Neural progenitor cell (in vitro differentiated cells): Measurements from ENCODE around the gene CALN1. TPM values are rescaled to one million over a fixed set of nuclear protein-coding genes. Genes with fewer than 3 reads are reported as not detected.

Experiments
- DNase-seq: peaks from one replicate; pipeline ENCODE4 v3.0.0-alpha.2; 2016; ENCODE audit warnings: low spot score
- H2AFZ ChIP-seq: fragments of 200-600 bp; sonication (generic); replicated peaks from 2 replicates; pipeline ENCODE4 v1.6.1; 2016; ENCODE audit warnings: antibody characterized with exemption
- H3F3A ChIP-seq: fragments of 200-600 bp; sonication (generic); 2 replicates; pipeline ENCODE4 v1.6.1; 2016; ENCODE audit warnings: antibody characterized with exemption, low read depth
- H3K27ac ChIP-seq: fragments of 200-600 bp; sonication (generic); 2 replicates; pipeline ENCODE4 v1.5.1; 2016; ENCODE audit warnings: mild to moderate bottlenecking
- H3K27me3 ChIP-seq: fragments of 200-600 bp; sonication (generic); 2 replicates; pipeline ENCODE4 v1.6.1; 2016; ENCODE audit warnings: mild to moderate bottlenecking, moderate library complexity
- H3K36me3 ChIP-seq: fragments of 200-600 bp; sonication (generic); 2 replicates; pipeline ENCODE4 v1.5.1; 2016
- H3K4me1 ChIP-seq: fragments of 200-600 bp; sonication (generic); 2 replicates; pipeline ENCODE4 v1.6.1; 2016; ENCODE audit warnings: mixed run types
- H3K4me2 ChIP-seq: fragments of 200-600 bp; sonication (generic); 2 replicates; pipeline ENCODE4 v1.6.1; 2016
- H3K4me3 ChIP-seq: fragments of 200-600 bp; sonication (generic); 2 replicates; pipeline ENCODE4 v1.5.1; 2016
- H3K79me2 ChIP-seq: fragments of 200-600 bp; sonication (generic); 2 replicates; pipeline ENCODE4 v1.6.1; 2016; ENCODE audit warnings: low read depth
- H3K9ac ChIP-seq: fragments of 200-600 bp; sonication (generic); 2 replicates; pipeline ENCODE4 v1.6.1; 2016
- H3K9me3 ChIP-seq: fragments of 200-600 bp; sonication (generic); 2 replicates; pipeline ENCODE4 v1.5.1; 2016; ENCODE audit warnings: low read depth
- H4K20me1 ChIP-seq: fragments of 200-600 bp; sonication (generic); 2 replicates; pipeline ENCODE4 v1.6.1; 2016; ENCODE audit warnings: low read depth
- H3K27ac Mint-ChIP-seq: 3 replicates; pipeline ENCODE4 v1.8.0; 2021; ENCODE audit warnings: mixed read lengths
- H3K27me3 Mint-ChIP-seq: 2 replicates; pipeline ENCODE4 v1.8.0; 2022; ENCODE audit warnings: low read depth, mild to moderate bottlenecking, inconsistent platforms, moderate library complexity, mixed read lengths; ENCODE audit not compliant: insufficient read depth
- H3K36me3 Mint-ChIP-seq: 3 replicates; pipeline ENCODE4 v1.8.0; 2021; ENCODE audit warnings: mixed read lengths
- H3K4me1 Mint-ChIP-seq: 3 replicates; pipeline ENCODE4 v1.8.0; 2021; ENCODE audit warnings: mixed read lengths
- H3K4me3 Mint-ChIP-seq: 3 replicates; pipeline ENCODE4 v1.8.0; 2021; ENCODE audit warnings: mild to moderate bottlenecking, moderate library complexity, mixed read lengths
- H3K9me3 Mint-ChIP-seq: 3 replicates; pipeline ENCODE4 v1.8.0; 2020; ENCODE audit warnings: mixed read lengths
- CTCF ChIP-seq: fragments of 200-600 bp; sonication (generic); IDR thresholded peaks from 2 replicates; pipeline ENCODE4 v1.5.1; 2017; ENCODE audit warnings: antibody characterized with exemption, mild to moderate bottlenecking
- EZH2 ChIP-seq: fragments of 200-600 bp; sonication (generic); IDR thresholded peaks from 2 replicates; pipeline ENCODE4 v1.6.1; 2017; ENCODE audit warnings: antibody characterized with exemption, mild to moderate bottlenecking, moderate library complexity
- EZH2phosphoT487 ChIP-seq: fragments of 200-600 bp; sonication (generic); IDR thresholded peaks from 2 replicates; pipeline ENCODE4 v1.6.1; 2017; ENCODE audit warnings: antibody characterized with exemption
- total RNA-seq: library from RNA; depleted of rRNA; stranded (reverse); fragments of >200 nt; gene quantifications from 2 replicates; pipeline ENCODE4 v1.2.3, GENCODE V29; 2015; ENCODE audit warnings: low replicate concordance

Gene CALN1
- total RNA-seq, 1 donor from 2014 or later: 3.1 TPM

GRCh38 chr7:72057231-72057630, 354.9 kb downstream of the CALN1 start:
- Mint-ChIP-seq H3K9me3 (no peaks in the 10 kb centered on the region), H3K4me1 (no peaks in the 10 kb centered on the region), H3K27me3 (no peaks in the 10 kb centered on the region), H3K27ac (no peak overlapping the region), H3K4me3 (no peak overlapping the region), H3K36me3 (no peaks in the 10 kb centered on the region)
- DNase-seq: no peak
- H3K4me3 ChIP-seq: no peak overlapping the region
- no peak overlapping the region for H3K9ac ChIP-seq
- H3K36me3 ChIP-seq: no peaks in the 10 kb centered on the region
- no peaks in the 10 kb centered on the region for H3K9me3 ChIP-seq
- H3K4me2 ChIP-seq: no peak overlapping the region
- H3K27me3 ChIP-seq: no peaks in the 10 kb centered on the region
- H3F3A ChIP-seq: no peaks in the 10 kb centered on the region
- H3K27ac ChIP-seq: no peak overlapping the region
- no peaks in the 10 kb centered on the region for H4K20me1 ChIP-seq
- TF ChIP-seq EZH2 (no peak), CTCF (no peak), EZH2phosphoT487 (no peak)
- H2AFZ ChIP-seq: no peak overlapping the region
- H3K4me1 ChIP-seq: no peaks in the 10 kb centered on the region
- no peaks in the 10 kb centered on the region for H3K79me2 ChIP-seq

DNA sequence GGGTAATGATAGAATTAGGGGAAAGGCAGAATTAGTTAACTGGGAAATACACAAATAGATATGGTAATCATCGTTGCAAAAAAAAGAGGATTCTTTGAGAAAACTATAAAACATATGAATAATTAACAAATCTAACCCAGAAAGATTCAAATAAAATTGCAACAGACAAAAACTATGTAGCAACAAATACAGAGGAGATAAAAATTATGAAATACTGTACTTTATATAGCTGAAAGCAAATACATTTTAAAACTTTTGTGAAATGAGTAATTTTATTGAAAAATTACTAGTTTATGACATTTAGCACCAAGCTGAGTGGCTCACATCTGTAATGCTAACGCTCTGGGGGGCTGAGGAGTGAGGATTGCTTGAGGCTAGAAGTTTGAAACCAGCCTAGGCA, 356.7 kb downstream of the CALN1 start:
- H4K20me1 ChIP-seq: no peaks in the 10 kb centered on the region
- Mint-ChIP-seq H3K9me3 (no peaks in the 10 kb centered on the region), H3K27ac (no peak overlapping the region), H3K36me3 (no peaks in the 10 kb centered on the region), H3K4me3 (no peak overlapping the region), H3K4me1 (no peaks in the 10 kb centered on the region), H3K27me3 (no peaks in the 10 kb centered on the region)
- no peak overlapping the region for H3K4me3 ChIP-seq
- no peak overlapping the region for H2AFZ ChIP-seq
- no peaks in the 10 kb centered on the region for H3K4me1 ChIP-seq
- no peaks in the 10 kb centered on the region for H3K36me3 ChIP-seq
- no peak overlapping the region for H3K4me2 ChIP-seq
- H3F3A ChIP-seq: no peaks in the 10 kb centered on the region
- H3K9me3 ChIP-seq: no peaks in the 10 kb centered on the region
- H3K9ac ChIP-seq: no peak overlapping the region
- H3K79me2 ChIP-seq: no peaks in the 10 kb centered on the region
- no peaks in the 10 kb centered on the region for H3K27me3 ChIP-seq
- no peak overlapping the region for H3K27ac ChIP-seq
- no peak for TF ChIP-seq CTCF
- no peak for TF ChIP-seq EZH2
- TF ChIP-seq EZH2phosphoT487: no peak
- no peak for DNase-seq

DNA sequence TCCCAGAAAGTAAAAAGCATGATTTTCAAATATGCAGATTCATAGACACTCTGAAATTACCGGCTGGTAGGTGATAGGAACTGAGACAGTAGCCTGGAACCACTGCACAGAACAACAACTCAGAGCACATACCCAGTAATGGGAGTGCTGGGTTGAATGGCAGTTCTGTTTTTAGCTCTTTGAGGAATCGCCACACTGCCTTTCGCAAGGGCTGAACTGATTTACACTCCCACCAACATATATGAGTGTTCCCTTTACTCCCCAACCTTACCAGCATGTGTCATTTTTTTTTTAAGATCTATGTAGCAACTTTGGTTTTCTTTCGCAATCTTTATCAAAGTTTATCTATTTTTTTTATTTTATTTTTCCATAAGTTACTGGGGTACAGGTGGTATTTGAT, 358.8 kb downstream of the CALN1 start:
- H3K9me3 Mint-ChIP-seq: no peaks in the 10 kb centered on the region
- Histone ChIP-seq H3K27me3 (no peaks in the 10 kb centered on the region), H3K9ac (no peak overlapping the region), H3K27ac (no peak overlapping the region), H3K4me1 (no peaks in the 10 kb centered on the region), H4K20me1 (no peaks in the 10 kb centered on the region), H3K4me2 (no peak overlapping the region), H3F3A (no peaks in the 10 kb centered on the region), H3K36me3 (no peaks in the 10 kb centered on the region), H3K79me2 (no peaks in the 10 kb centered on the region), H3K9me3 (no peaks in the 10 kb centered on the region), H3K4me3 (no peak overlapping the region), H2AFZ (no peak overlapping the region)
- H3K27me3 Mint-ChIP-seq: no peaks in the 10 kb centered on the region
- H3K4me3 Mint-ChIP-seq: no peak overlapping the region
- TF ChIP-seq EZH2 (no peak), EZH2phosphoT487 (no peak), CTCF (no peak)
- no peak overlapping the region for H3K27ac Mint-ChIP-seq
- no peak for DNase-seq
- no peaks in the 10 kb centered on the region for H3K36me3 Mint-ChIP-seq
- H3K4me1 Mint-ChIP-seq: no peaks in the 10 kb centered on the region

DNA sequence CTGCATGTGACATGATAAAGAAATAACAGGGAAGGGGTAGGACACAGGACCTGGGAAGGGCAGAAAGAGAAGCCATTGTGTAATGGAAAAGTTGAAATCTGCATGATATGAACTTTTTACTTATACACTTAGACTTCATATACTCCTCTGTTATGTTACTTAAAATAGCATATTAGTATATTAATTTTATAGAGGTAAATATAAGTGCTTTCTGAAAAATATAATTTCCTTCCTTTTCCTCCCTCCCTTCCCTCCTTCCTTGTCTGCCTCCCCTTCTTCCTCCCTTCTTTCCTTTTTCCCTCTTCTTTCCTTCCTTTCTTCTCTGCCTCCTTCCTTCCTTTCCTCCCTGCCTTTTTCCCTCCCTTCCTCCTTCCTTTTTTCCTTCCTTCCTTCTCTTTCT, 363.7 kb downstream of the CALN1 start:
- H3K4me1 Mint-ChIP-seq: no peaks in the 10 kb centered on the region
- H3K4me3 ChIP-seq: no peak overlapping the region
- H2AFZ ChIP-seq: no peak overlapping the region
- no peak overlapping the region for H3K4me3 Mint-ChIP-seq
- H3K4me1 ChIP-seq: no peaks in the 10 kb centered on the region
- no peaks in the 10 kb centered on the region for H3K36me3 Mint-ChIP-seq
- no peaks in the 10 kb centered on the region for H3K9me3 ChIP-seq
- no peaks in the 10 kb centered on the region for H3K9me3 Mint-ChIP-seq
- no peaks in the 10 kb centered on the region for H3F3A ChIP-seq
- H3K27me3 Mint-ChIP-seq: no peaks in the 10 kb centered on the region
- H3K36me3 ChIP-seq: no peaks in the 10 kb centered on the region
- no peak for TF ChIP-seq CTCF
- no peak for TF ChIP-seq EZH2phosphoT487
- TF ChIP-seq EZH2: no peak
- H3K9ac ChIP-seq: no peak overlapping the region
- H3K27ac Mint-ChIP-seq: no peak overlapping the region
- H3K27me3 ChIP-seq: no peaks in the 10 kb centered on the region
- no peak overlapping the region for H3K4me2 ChIP-seq
- H3K27ac ChIP-seq: no peak overlapping the region
- no peaks in the 10 kb centered on the region for H3K79me2 ChIP-seq
- no peak for DNase-seq
- no peaks in the 10 kb centered on the region for H4K20me1 ChIP-seq
